GM15510 (cell line): ENCODE data around the gene DPP10.

Source experiments
- POLR2A ChIP-seq: IDR thresholded peaks from 3 replicates; pipeline ENCODE4 v1.6.1; 2011; ENCODE audit warnings: borderline replicate concordance; ENCODE audit not compliant: insufficient read length; ENCODE audit errors: extremely low read depth

Gene DPP10

GRCh38 chr2:114472726-114473125 lies 30.3 kb downstream of the DPP10 start:
- no peak for TF ChIP-seq POLR2A

DNA sequence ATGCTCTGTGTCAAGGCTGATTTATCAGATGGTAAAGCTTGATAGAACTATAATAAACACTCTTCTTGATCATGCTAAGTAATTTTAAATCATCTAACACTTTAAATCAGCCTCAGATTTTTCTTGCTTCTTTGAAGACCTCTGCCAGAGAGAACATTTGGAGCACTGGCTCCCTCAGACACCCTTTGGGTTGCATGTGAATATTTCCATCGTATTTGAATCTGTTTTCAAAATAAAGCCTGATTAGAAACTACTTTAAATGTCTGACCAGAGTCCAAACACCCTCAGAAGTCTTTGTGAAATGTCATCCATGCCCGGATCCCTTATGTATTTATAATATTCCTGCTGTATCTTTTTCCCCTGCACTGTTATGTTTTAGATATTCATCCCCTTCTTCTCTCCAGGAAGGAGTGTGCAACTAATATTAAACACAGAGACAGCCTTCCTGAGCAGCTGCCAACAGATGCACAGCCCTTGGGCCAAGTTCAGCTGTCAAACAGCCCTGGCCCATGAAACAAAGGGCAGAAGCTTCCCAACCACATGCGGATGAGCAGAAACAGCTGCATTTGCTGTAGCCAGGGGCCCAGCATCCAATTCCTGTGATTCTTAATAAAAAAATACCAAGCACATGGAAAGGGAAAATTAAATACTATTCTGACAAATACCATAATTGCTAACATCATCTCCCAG lies 46.5 kb downstream of the DPP10 start:
- TF ChIP-seq POLR2A, result no peak

DNA sequence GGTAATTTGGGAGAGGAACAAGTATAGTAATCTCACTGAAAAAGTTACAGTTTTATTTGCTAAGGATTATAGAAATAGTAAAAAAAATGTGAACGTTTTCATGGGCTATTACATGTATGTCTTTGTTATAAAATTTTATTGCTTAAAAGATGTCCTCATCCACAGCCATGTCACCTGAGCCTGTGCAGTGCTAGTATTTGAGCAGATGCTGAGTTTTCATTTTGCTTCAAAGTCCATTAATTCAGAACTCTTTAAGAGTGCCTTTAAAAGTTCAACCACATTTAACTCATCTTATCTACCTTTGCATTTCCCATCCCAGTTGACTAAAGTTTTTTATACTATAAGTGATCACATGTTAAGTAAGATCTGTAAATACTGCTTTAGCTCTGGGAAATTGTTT lies 52.6 kb downstream of the DPP10 start:
- no peak for TF ChIP-seq POLR2A

- no peak for TF ChIP-seq POLR2A
These were observed 54.5 kb downstream of the DPP10 start for GRCh38 chr2:114496959-114497358.

DNA sequence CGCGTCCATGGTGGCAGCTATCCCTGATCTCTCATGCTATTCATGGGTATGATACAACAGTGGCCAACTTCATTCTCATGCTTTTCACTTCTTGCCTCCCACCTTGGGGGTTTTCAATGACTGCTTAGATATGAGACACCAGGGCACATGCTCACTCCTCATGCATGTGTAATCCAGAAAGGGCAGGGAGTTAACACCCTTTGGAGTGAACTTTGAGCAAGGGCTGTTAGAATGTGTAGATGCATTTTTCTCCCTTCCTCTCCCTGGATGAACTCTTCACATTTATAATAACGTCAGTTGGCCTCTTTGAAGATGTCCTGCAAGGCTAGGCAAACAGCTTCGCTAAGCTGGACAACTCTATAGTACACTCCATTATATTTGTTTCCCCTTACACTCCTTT lies 56.7 kb downstream of the DPP10 start:
- TF ChIP-seq POLR2A, result no peak

- no peak for TF ChIP-seq POLR2A
These were observed 65.3 kb downstream of the DPP10 start for GRCh38 chr2:114507744-114508143.

GRCh38 chr2:114515882-114516281 lies 73.4 kb downstream of the DPP10 start:
- no peak for TF ChIP-seq POLR2A

DNA sequence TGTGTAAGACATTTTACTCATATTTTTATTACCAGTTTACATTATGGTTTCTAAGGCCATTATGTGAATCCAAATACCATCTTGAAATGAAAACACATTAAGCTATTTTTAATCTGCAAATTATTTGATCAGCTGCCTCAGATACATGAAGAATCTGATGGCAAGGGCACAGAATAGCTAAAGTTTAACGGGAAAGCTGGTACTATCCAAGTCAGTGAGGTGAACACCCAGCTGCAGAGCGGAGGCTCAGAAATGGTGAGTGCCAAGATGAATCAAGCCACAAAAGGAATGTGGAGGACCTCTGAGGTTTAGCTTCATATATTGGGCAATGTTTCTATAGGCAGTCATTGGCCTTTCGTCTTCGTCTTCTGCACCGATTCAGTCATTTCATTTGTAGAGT lies 75.1 kb downstream of the DPP10 start:
- TF ChIP-seq POLR2A, result no peak

DNA sequence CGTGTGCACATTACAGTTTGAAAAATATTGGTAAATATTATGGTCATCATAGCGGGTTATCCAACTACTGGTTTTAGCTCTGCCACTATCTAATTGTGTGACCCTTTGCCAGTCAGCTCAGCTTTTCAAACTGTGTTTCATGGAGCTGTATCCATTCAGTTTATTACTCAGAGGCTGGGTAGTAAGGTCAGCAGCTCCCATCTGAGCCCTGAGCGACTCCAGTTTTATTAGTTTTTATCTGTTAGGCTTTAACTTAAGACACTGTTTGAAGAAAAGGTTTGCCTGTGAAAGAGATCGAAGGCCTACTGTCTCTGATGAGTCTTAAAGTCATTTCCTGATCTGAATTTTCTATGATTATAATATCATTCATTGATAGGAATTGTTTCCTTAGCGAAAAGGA lies 76.3 kb downstream of the DPP10 start:
- TF ChIP-seq POLR2A, result no peak

DNA sequence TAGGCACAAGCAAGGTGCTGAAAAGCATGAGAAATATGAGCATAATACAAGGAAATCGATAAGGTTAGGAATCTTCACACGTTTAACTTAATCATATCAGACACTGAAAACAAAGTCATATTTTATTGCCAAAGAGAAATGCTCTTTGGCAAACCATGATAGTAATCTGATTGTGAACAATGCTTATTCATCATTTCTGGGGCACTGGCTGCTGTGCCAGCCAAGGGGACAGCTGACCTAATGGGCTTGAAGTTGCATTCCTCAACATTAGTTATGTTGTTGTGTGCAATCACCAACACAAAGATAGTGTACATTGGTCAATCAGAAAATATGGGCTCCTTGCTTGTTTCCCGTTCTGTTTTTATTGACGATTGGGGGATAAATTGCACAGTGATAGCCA lies 83.5 kb downstream of the DPP10 start:
- no peak for TF ChIP-seq POLR2A

DNA sequence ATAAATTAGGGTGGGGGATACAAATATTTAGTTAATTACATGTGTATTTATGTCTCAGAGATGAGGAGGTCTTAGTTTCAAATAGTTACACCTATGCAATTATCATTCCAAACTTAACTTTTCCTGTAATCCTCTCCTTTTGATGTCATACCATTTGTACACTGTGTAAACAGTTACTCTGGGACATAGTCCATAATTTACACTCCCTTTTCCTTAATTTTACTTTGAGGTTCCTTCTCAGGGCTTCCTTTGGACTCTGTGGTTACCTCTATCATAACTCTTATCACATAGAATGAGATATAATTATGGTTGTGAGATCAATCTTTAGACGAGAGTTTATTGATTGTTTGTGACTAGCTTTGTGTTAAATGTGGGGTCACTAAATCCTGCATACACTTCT lies 84.4 kb downstream of the DPP10 start:
- no peak for TF ChIP-seq POLR2A

DNA sequence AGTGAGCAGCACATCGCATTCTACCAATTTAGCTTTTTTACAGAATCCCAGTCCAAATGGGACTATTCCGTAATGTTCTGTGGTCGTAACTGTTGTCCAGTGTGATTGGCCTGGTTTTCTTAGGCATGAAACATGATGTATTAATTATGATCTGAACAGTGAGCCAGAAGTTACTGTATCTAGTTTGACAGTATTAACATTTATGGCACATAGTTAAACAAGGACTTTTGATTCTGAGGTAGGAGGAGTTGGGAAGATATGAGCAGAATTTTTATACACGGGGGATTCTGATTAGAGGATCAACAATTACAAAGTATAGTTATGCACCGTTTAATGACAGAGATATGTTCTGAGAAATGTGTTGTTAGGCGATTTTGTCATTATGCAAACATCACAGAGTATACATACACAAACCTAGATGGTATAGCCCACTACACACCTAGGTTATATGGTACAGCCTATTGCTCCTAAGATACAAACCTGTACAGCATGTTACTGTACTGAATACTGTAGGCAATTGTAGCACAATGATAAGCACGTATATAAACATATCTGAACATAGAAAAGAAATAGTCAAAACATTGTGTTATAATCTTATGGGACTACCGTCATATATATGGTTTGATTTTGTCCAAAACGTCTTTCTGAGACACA lies 85.0 kb downstream of the DPP10 start:
- TF ChIP-seq POLR2A, result no peak

GRCh38 chr2:114534116-114535084 lies 92.0 kb downstream of the DPP10 start:
- TF ChIP-seq POLR2A, result no peak

DNA sequence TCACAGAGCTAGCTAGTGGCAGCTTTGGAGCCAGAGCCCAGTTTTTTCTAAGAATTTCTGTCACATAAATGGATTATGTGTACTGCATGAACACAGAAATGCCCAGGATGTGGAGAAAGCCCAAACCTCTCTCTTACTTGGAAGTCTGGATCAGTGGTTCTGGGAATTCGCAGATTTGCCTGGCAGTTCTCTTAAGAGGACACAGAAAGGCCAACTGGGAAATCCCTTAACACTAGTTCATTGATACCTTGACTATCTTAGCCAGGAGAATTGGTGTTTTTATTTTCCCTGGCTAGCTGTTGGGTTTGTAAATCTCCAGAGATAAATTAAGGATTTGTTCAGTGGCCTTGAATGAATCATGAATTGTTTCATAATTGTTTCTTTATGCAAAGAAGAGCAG lies 95.3 kb downstream of the DPP10 start:
- no peak for TF ChIP-seq POLR2A

- no peak for TF ChIP-seq POLR2A
These were observed 100.3 kb downstream of the DPP10 start for GRCh38 chr2:114542695-114543094.
